Measurements from ENCODE around the gene ALKBH8. TPM values are rescaled to one million over a fixed set of nuclear protein-coding genes. Genes with fewer than 3 reads are reported as not detected.

Gene ALKBH8
- total RNA-seq, 1 experiment from 2014 or later: 9.1 TPM

DNA sequence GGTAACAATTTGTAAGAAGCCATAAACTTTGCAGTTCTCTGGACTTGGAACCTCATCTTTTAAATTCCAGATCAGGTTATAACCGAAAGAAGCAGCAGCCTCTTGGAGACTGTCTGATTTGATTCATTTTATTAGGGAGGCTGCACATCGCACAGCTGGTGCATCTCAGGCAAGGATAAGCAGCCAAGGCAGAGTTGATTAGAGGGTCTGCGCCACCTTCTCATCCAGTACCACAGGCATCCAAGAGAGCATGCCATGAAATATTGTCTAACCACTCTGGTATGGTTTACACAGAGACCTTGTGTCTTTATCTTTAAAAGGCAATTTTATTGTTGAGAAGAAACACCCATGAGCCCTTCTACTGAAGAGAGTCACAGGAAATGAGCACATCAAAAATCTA, 91.7 kb downstream of the ALKBH8 start:
- TF ChIP-seq TCF7L2 (IDR thresholded peaks at IDR 0.05; ENCODE audit: low read depth, low read length): no peak
- TF ChIP-seq CTCF (IDR thresholded peaks at IDR 0.05): no peak
- TF ChIP-seq REST (IDR thresholded peaks at IDR 0.05; ENCODE audit: insufficient read depth in 1 of 2, low read depth in 2 of 2, low read length in 1 of 2): no peak
- no peak for TF ChIP-seq SIN3A (IDR thresholded peaks at IDR 0.05; ENCODE audit: borderline replicate concordance, insufficient read depth, low read depth, low read length)
- TF ChIP-seq POLR2AphosphoS5 (IDR thresholded peaks at IDR 0.05; ENCODE audit: low read depth, low read length): no peak
- ATAC-seq (no peak), DNase-seq (ENCODE audit: low read depth, low spot score) (no peak)
- ChIA-PET CTCF (no interaction called here), POLR2A (interaction anchor here (0.7 kb wide), 1 partner anchor 17 kb away, joined by 3 read pairs; no protein-coding TSS in a partner anchor)
- no peaks in the 10 kb centered on the region for H3K36me3 ChIP-seq (ENCODE audit: control insufficient read depth, insufficient read depth, low read length)
- in situ Hi-C loops (cut with HindIII; ENCODE audit: low pct_unique_long_range_greater_than_20kb, low sequenced_read_pairs) (no loop called here), intact Hi-C loops (cut with micrococcal nuclease; ENCODE audit: unreplicated experiment) (no loop called here)
- H3K4me3 ChIP-seq (ENCODE audit: low read depth in 2 of 2, low read length in 2 of 2): no peak overlapping the region
- no TSS peak for BruUV-seq (replicated peaks)
- H3K27ac ChIP-seq (ENCODE audit: low read length): no peak overlapping the region
- peaks cover 11% of the 10 kb centered on the region for H3K27me3 ChIP-seq (ENCODE audit: control insufficient read depth, insufficient read depth, low read length)
- no peaks in the 10 kb centered on the region for H3K4me1 ChIP-seq (ENCODE audit: control insufficient read depth, insufficient read depth, low read length)
- H3K9me3 ChIP-seq (ENCODE audit: control insufficient read depth, insufficient read depth, low read depth, low read length): no peaks in the 10 kb centered on the region

DNA sequence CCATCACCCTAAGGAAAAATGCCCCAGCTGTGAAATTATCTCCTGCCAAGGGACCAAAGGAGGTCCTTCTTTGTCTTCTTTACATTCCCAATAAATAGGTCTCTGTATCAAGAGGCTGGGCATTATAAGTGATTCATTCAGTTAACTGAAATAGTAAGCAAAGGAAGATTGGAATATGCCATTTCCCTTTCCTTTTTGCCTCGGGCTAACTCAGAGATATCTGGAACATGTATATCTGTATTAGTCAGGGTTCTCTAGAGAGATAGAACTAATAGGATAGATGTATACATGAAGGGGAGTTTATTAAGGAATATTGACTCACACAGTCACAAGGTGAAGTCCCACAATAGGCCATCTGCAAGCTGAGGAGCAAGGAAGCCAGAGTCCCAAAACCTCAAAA, 92.6 kb downstream of the ALKBH8 start:
- Histone ChIP-seq H3K36me3 (ENCODE audit: control insufficient read depth, insufficient read depth, low read length) (no peaks in the 10 kb centered on the region), H3K27me3 (ENCODE audit: control insufficient read depth, insufficient read depth, low read length) (peaks cover 13% of the 10 kb centered on the region), H3K4me3 (ENCODE audit: low read depth in 2 of 2, low read length in 2 of 2) (no peak overlapping the region), H3K9me3 (ENCODE audit: control insufficient read depth, insufficient read depth, low read depth, low read length) (no peaks in the 10 kb centered on the region), H3K27ac (ENCODE audit: low read length) (no peak overlapping the region), H3K4me1 (ENCODE audit: control insufficient read depth, insufficient read depth, low read length) (no peaks in the 10 kb centered on the region)
- in situ Hi-C loops (cut with HindIII; ENCODE audit: low pct_unique_long_range_greater_than_20kb, low sequenced_read_pairs) (no loop called here), intact Hi-C loops (cut with micrococcal nuclease; ENCODE audit: unreplicated experiment) (no loop called here)
- ChIA-PET CTCF (no interaction called here), POLR2A (no interaction called here)
- no peak for ATAC-seq
- no peak for DNase-seq (ENCODE audit: low read depth, low spot score)
- TF ChIP-seq SIN3A (IDR thresholded peaks at IDR 0.05; ENCODE audit: borderline replicate concordance, insufficient read depth, low read depth, low read length) (no peak), REST (IDR thresholded peaks at IDR 0.05; ENCODE audit: insufficient read depth in 1 of 2, low read depth in 2 of 2, low read length in 1 of 2) (no peak), CTCF (IDR thresholded peaks at IDR 0.05) (no peak), POLR2AphosphoS5 (IDR thresholded peaks at IDR 0.05; ENCODE audit: low read depth, low read length) (no peak), TCF7L2 (IDR thresholded peaks at IDR 0.05; ENCODE audit: low read depth, low read length) (no peak)
- BruUV-seq (replicated peaks): no TSS peak

Data from Panc1 (cell line).